Endothelial cell of umbilical vein (primary cell): Measurements from ENCODE around the gene PPP1R18. TPM values are rescaled to one million over a fixed set of nuclear protein-coding genes. Genes with fewer than 3 reads are reported as not detected.

Experiments used
- BruUV-seq: library from RNA; stranded (reverse); fragments of 400-500 nt; replicated peaks from 2 replicates; lab custom pipeline; 2021; lab: Mats Ljungman, UMichigan
- CTCF ChIA-PET: fragments of 300-600, 350-600 bp; sonication (Branson Sonifier 250); formaldehyde crosslinking; loops from one replicate; lab custom pipeline; 2021; ENCODE audit warnings: antibody characterized with exemption, inconsistent platforms; lab: Charles Lee
- POLR2A ChIA-PET: fragments of 300-600, 350-600 bp; sonication (Branson Sonifier 250); formaldehyde crosslinking; loops from one replicate; lab custom pipeline; 2021; ENCODE audit warnings: antibody characterized with exemption, inconsistent platforms; lab: Charles Lee
- DNase-seq: peaks from one replicate; pipeline ENCODE4 v3.0.0-alpha.2; 2011; ENCODE audit warnings: low read depth, low spot score
- FAIRE-seq: peaks from 2 replicates; lab custom pipeline; 2011; peaks lifted over from hg19 to GRCh38; lab: Jason Lieb, UNC
- H2AFZ ChIP-seq: 2 replicates; pipeline ENCODE4 v1.6.0; 2012; ENCODE audit warnings: low read depth, low read length, control low read depth, inconsistent platforms
- H3K27ac ChIP-seq: 2 replicates; pipeline ENCODE4 v1.5.1; 2011; ENCODE audit warnings: low read depth, mild to moderate bottlenecking, control low read depth, low read length, moderate library complexity; ENCODE audit not compliant: insufficient read depth
- H3K27me3 ChIP-seq, 2 experiments: 2 replicates each; pipeline versions ENCODE4 v1.6.0 to v1.6.1; 2011; ENCODE audit warnings: low read length in 2 of 2, mixed read lengths in 1 of 2; ENCODE audit not compliant: control insufficient read depth in 2 of 2, insufficient read depth in 2 of 2
- H3K36me3 ChIP-seq, 2 experiments: 2 replicates in 1 of 2; 3 replicates in 1 of 2; pipeline ENCODE4 v1.5.1; 2011; ENCODE audit warnings: low read length in 2 of 2, mild to moderate bottlenecking in 1 of 2, moderate library complexity in 1 of 2; ENCODE audit not compliant: control insufficient read depth in 2 of 2, insufficient read depth in 2 of 2; ENCODE audit errors: extremely low read depth in 1 of 2
- H3K4me1 ChIP-seq: 3 replicates; pipeline ENCODE4 v1.5.1; 2011; ENCODE audit warnings: mild to moderate bottlenecking, low read length; ENCODE audit not compliant: control insufficient read depth, insufficient read depth; ENCODE audit errors: extremely low read depth
- H3K4me2 ChIP-seq: 2 replicates; pipeline ENCODE4 v1.6.1; 2011; ENCODE audit warnings: low read length, control low read depth, mixed read lengths; ENCODE audit not compliant: insufficient read depth
- H3K4me3 ChIP-seq, 3 experiments: fragments of 200-600 bp in 1 of 3; sonication (generic), shearing (Covaris generic) in 1 of 3; replicated peaks in 1 of 3; 2 replicates each; pipeline ENCODE4 v1.5.1; 2011 to 2016; ENCODE audit warnings: control low read depth in 3 of 3, low read length in 3 of 3, mild to moderate bottlenecking in 2 of 3, inconsistent platforms in 1 of 3, low read depth in 1 of 3, moderate library complexity in 1 of 3; ENCODE audit not compliant: insufficient read depth in 1 of 3
- H3K79me2 ChIP-seq: 2 replicates; pipeline ENCODE4 v1.6.0; 2012; ENCODE audit warnings: low read length, inconsistent platforms; ENCODE audit not compliant: control insufficient read depth, insufficient read depth
- H3K9ac ChIP-seq: replicated peaks from 2 replicates; pipeline ENCODE3; 2011; ENCODE audit warnings: low read length, control low read depth; ENCODE audit not compliant: insufficient read depth; ENCODE audit errors: extremely low read depth
- H3K9me1 ChIP-seq: replicated peaks from 3 replicates; pipeline ENCODE4 v1.6.0; 2011; ENCODE audit warnings: mild to moderate bottlenecking, low read length; ENCODE audit not compliant: control insufficient read depth, insufficient read depth; ENCODE audit errors: extremely low read depth
- H3K9me3 ChIP-seq: replicated peaks from 2 replicates; pipeline ENCODE4 v1.5.1; 2012; ENCODE audit warnings: low read length, inconsistent platforms; ENCODE audit not compliant: control insufficient read depth, insufficient read depth
- H4K20me1 ChIP-seq: replicated peaks from 2 replicates; pipeline ENCODE3; 2011; ENCODE audit warnings: mild to moderate bottlenecking, low read length; ENCODE audit not compliant: control insufficient read depth, insufficient read depth; ENCODE audit errors: extremely low read depth
- EZH2 ChIP-seq: IDR thresholded peaks from 2 replicates; pipeline ENCODE4 v1.6.1; 2012; ENCODE audit warnings: borderline replicate concordance, low read depth, mild to moderate bottlenecking, moderate library complexity, low read length, inconsistent platforms; ENCODE audit not compliant: severe bottlenecking
- GATA2 ChIP-seq: IDR thresholded peaks from 2 replicates; pipeline ENCODE4 v1.7.0; 2011; ENCODE audit warnings: low read depth, mild to moderate bottlenecking, moderate library complexity, mixed read lengths, low read length; ENCODE audit not compliant: insufficient read length, insufficient read depth
- MYC ChIP-seq: IDR thresholded peaks from one replicate; pipeline ENCODE4 v1.6.1; 2011; ENCODE audit warnings: mild to moderate bottlenecking, low read depth, low read length
- POLR2A ChIP-seq: IDR thresholded peaks from 2 replicates; pipeline ENCODE4 v1.6.1; 2012; ENCODE audit warnings: low read depth, mild to moderate bottlenecking, control low read depth, low read length
- POLR2AphosphoS5 ChIP-seq: IDR thresholded peaks from 2 replicates; pipeline ENCODE4 v1.6.1; 2012; ENCODE audit warnings: low read depth, mild to moderate bottlenecking, control low read depth, low read length, moderate library complexity; ENCODE audit not compliant: insufficient read depth
- dilution Hi-C: fragments of 300-500 bp; cut with MboI; formaldehyde crosslinking; loops from one replicate; pipeline ENCODE4 v1.15.0; 2019; ENCODE audit warnings: low sequenced_read_pairs; ENCODE audit not compliant: extremely low pct_ligation_motif_present
- intact Hi-C: fragments of 100-400 bp; cut with micrococcal nuclease; formaldehyde crosslinking; loops from one replicate; pipeline ENCODE4 v1.10.0; 2022
- polyA plus RNA-seq, 4 experiments: library from polyadenylated mRNA; depleted of rRNA in 3 of 4; stranded (reverse) in 3 of 4; unstranded in 1 of 4; fragments of >200 nt; gene quantifications; 2 replicates each; pipeline versions ENCODE4 v1.2.1 to v1.2.3, GENCODE V29; 2011 to 2012; ENCODE audit warnings: missing spikeins in 1 of 4
- total RNA-seq: library from RNA; stranded (reverse); gene quantifications from 2 replicates; pipeline ENCODE4 v1.2.3, GENCODE V29; 2021
- TF ChIP-seq, protein P1 (sequence below), 2 donors: IDR thresholded peaks; 1 replicate in 1 of 2; 2 replicates in 1 of 2; pipeline ENCODE4 v1.5.1; 2011; ENCODE audit warnings: low read length in 2 of 2, mild to moderate bottlenecking in 2 of 2, moderate library complexity in 2 of 2, control low read depth in 1 of 2, inconsistent platforms in 1 of 2, low read depth in 1 of 2; ENCODE audit not compliant: insufficient read depth in 1 of 2; ENCODE audit errors: extremely low read depth in 1 of 2

PPP1R18 gene
- total and polyA plus RNA-seq, 2 donors (not counting 3 experiments of a cell fraction or from before 2014, with no cell fraction given): 136 to 173 TPM

DNA sequence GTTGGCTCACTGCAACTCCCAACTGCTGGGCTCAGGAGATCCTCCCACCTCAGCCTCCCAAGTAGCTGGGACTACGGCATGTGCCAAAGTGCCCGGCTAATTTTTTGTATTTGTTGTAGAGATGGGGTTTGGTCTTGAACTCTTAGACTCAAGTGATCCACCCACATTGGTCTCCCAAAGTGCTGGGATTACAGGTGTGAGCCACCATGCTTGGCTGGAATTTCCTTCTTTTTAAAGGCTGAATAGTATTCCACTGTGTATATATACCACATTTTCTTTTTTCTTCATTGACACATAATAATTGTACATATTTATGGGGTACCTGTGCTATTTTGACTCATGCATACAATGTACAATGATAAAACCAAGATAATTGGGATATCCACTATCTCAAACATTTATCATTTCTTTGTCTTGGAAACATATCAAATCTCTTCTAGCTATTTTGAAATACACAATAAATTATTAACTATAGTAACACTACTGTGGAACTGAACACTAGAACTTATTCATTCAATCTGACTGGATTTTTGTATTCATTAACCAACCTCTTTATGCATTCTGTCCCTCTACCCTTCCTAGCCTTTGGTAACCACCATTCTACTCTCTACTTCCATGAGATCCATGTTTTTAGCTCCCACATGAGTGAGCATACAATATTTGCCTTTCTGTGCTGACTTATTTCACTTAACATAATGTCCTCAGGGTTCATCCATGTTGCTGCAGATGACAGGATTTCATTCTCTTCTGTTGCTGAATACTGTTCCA lies 22.8 kb upstream of the PPP1R18 start:
- no peak overlapping the region for H3K9ac ChIP-seq
- no peak overlapping the region for H3K27ac ChIP-seq
- H3K27me3 ChIP-seq: no peaks in the 10 kb centered on the region
- H3K9me1 ChIP-seq: no peaks in the 10 kb centered on the region
- FAIRE-seq (no peak), DNase-seq (no peak)
- ChIA-PET POLR2A (no interaction called here), CTCF (interaction anchor here (0.8 to 2.0 kb wide), 5 partner anchors 9 to 30 kb away, joined by 3 to 4 read pairs (median 3); no protein-coding TSS in a partner anchor)
- peaks cover 3 to 18% of the 10 kb centered on the region in 2 experiments for H3K36me3 ChIP-seq
- no peak overlapping the region for H3K4me3 ChIP-seq
- H3K4me2 ChIP-seq: no peak overlapping the region
- TF ChIP-seq POLR2A (no peak), POLR2AphosphoS5 (no peak), EZH2 (no peak), MYC (no peak), GATA2 (no peak)
- TF ChIP-seq, protein P1, sequence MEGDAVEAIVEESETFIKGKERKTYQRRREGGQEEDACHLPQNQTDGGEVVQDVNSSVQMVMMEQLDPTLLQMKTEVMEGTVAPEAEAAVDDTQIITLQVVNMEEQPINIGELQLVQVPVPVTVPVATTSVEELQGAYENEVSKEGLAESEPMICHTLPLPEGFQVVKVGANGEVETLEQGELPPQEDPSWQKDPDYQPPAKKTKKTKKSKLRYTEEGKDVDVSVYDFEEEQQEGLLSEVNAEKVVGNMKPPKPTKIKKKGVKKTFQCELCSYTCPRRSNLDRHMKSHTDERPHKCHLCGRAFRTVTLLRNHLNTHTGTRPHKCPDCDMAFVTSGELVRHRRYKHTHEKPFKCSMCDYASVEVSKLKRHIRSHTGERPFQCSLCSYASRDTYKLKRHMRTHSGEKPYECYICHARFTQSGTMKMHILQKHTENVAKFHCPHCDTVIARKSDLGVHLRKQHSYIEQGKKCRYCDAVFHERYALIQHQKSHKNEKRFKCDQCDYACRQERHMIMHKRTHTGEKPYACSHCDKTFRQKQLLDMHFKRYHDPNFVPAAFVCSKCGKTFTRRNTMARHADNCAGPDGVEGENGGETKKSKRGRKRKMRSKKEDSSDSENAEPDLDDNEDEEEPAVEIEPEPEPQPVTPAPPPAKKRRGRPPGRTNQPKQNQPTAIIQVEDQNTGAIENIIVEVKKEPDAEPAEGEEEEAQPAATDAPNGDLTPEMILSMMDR (IDR thresholded peaks at IDR 0.05; ENCODE audit: extremely low read depth in 1 of 2, insufficient read depth in 1 of 2, low read depth in 1 of 2, low read length in 2 of 2): no peak
- H3K4me1 ChIP-seq: no peaks in the 10 kb centered on the region
- H4K20me1 ChIP-seq: no peaks in the 10 kb centered on the region
- H3K9me3 ChIP-seq: no peaks in the 10 kb centered on the region
- intact Hi-C loops: no loop called here
- BruUV-seq: no TSS peak
- dilution Hi-C loops: no loop called here
- no peaks in the 10 kb centered on the region for H3K79me2 ChIP-seq
- H2AFZ ChIP-seq: no peak overlapping the region
